ENCODE data around the gene UVRAG.

UVRAG gene

DNA sequence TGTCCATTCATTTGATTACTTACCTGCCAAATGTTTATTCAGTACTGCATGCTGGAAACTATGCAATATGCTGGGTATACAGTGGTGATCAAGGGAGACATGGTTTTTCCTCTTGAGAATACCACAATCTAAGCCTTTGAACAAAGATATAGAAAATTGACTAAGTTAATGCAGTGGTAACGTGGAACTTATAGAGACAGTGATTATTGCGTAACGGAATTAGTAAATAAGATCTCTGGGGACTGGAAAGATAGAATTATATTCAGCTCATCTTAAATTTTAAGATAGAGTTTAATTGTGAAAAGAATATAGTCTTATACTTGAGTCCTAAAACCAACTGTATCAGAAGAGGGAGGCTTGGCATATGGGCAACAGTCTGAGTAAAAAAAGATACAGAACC lies 129.5 kb downstream of the UVRAG start:
- DNase-seq (ENCODE audit: low read depth in 1 of 2, low spot score in 1 of 2), result no peak
- TF ChIP-seq GABPA (IDR thresholded peaks at IDR 0.05; ENCODE audit: low read depth) (no peak), CTCF (IDR thresholded peaks at IDR 0.05; ENCODE audit: insufficient read depth, low read length) (no peak), SPI1 (IDR thresholded peaks at IDR 0.05; ENCODE audit: borderline replicate concordance, low read depth) (no peak), POLR2AphosphoS5 (IDR thresholded peaks at IDR 0.05; ENCODE audit: low read depth) (no peak)
- TF ChIP-seq, protein P1, sequence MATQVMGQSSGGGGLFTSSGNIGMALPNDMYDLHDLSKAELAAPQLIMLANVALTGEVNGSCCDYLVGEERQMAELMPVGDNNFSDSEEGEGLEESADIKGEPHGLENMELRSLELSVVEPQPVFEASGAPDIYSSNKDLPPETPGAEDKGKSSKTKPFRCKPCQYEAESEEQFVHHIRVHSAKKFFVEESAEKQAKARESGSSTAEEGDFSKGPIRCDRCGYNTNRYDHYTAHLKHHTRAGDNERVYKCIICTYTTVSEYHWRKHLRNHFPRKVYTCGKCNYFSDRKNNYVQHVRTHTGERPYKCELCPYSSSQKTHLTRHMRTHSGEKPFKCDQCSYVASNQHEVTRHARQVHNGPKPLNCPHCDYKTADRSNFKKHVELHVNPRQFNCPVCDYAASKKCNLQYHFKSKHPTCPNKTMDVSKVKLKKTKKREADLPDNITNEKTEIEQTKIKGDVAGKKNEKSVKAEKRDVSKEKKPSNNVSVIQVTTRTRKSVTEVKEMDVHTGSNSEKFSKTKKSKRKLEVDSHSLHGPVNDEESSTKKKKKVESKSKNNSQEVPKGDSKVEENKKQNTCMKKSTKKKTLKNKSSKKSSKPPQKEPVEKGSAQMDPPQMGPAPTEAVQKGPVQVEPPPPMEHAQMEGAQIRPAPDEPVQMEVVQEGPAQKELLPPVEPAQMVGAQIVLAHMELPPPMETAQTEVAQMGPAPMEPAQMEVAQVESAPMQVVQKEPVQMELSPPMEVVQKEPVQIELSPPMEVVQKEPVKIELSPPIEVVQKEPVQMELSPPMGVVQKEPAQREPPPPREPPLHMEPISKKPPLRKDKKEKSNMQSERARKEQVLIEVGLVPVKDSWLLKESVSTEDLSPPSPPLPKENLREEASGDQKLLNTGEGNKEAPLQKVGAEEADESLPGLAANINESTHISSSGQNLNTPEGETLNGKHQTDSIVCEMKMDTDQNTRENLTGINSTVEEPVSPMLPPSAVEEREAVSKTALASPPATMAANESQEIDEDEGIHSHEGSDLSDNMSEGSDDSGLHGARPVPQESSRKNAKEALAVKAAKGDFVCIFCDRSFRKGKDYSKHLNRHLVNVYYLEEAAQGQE (IDR thresholded peaks at IDR 0.05; ENCODE audit: insufficient replicate concordance, low read depth), result no peak
- Histone ChIP-seq H3K27me3 (ENCODE audit: insufficient read depth, poor library complexity, severe bottlenecking) (no peaks in the 10 kb centered on the region), H3K4me3 (replicated peaks; ENCODE audit: insufficient read depth, low read length) (no peak overlapping the region), H3K27ac (replicated peaks) (no peak overlapping the region)

DNA sequence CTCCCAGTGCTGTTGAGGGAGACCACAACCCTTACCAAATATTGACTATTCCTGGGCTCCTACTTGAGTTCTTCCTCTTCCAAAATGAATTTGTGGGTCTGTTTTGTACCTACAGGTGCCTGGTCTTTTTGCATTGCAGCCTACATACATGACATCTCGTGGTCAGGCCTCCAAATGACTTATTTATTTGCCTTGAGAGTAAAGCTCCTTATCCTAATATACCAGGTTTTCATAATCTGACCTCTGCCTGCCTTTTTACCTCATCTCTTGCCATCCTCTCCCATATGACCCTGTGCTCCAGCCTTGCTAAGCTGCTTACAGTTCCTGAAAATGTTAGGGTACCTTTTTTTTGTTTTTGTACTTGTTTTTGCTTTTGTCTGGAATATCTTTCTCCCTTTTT lies 130.4 kb downstream of the UVRAG start:
- no peak for DNase-seq (ENCODE audit: low read depth in 1 of 2, low spot score in 1 of 2)
- TF ChIP-seq GABPA (IDR thresholded peaks at IDR 0.05; ENCODE audit: low read depth) (no peak), CTCF (IDR thresholded peaks at IDR 0.05; ENCODE audit: insufficient read depth, low read length) (no peak), SPI1 (IDR thresholded peaks at IDR 0.05; ENCODE audit: borderline replicate concordance, low read depth) (no peak)
- H3K27me3 ChIP-seq (ENCODE audit: insufficient read depth, poor library complexity, severe bottlenecking), result no peaks in the 10 kb centered on the region
- H3K4me3 ChIP-seq (replicated peaks; ENCODE audit: insufficient read depth, low read length), result no peak overlapping the region
- no peak overlapping the region for H3K27ac ChIP-seq (replicated peaks)

DNA sequence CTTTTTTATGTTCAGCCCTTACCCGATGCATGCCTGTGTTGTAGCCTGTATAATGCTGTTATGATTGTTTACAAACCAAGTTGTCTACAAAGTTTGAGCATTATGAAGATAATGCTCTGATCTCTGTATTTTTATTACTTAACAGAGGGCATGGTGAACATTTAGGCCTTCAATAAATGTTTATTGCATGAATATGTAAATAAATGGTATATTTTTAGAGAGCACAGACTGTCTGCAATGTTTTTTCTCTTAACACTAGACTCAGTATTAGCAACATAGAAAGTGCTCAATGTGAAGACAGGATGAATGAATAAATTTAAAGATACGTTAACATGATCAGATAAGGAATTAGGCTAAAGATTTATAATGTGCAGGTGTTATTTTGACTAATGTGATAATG lies 130.9 kb downstream of the UVRAG start:
- Histone ChIP-seq H3K27me3 (ENCODE audit: insufficient read depth, poor library complexity, severe bottlenecking) (no peaks in the 10 kb centered on the region), H3K4me3 (replicated peaks; ENCODE audit: insufficient read depth, low read length) (no peak overlapping the region), H3K27ac (replicated peaks) (no peak overlapping the region)
- DNase-seq (ENCODE audit: low read depth in 1 of 2, low spot score in 1 of 2), result no peak
- TF ChIP-seq, protein P1 (IDR thresholded peaks at IDR 0.05; ENCODE audit: insufficient replicate concordance, low read depth), result no peak
- no peak for TF ChIP-seq GABPA (IDR thresholded peaks at IDR 0.05; ENCODE audit: low read depth)
- no peak for TF ChIP-seq SPI1 (IDR thresholded peaks at IDR 0.05; ENCODE audit: borderline replicate concordance, low read depth)
- TF ChIP-seq CTCF (IDR thresholded peaks at IDR 0.05; ENCODE audit: insufficient read depth, low read length), result no peak
- no peak for TF ChIP-seq POLR2AphosphoS5 (IDR thresholded peaks at IDR 0.05; ENCODE audit: low read depth)

Data from HL-60 (cell line).